HEK293T (cell line): ENCODE data around the gene KIRREL3.

Experiments
- ARNT ChIP-seq: fragments of 450-650 bp; IDR thresholded peaks from 2 replicates; pipeline ENCODE4 v1.6.1; 2017; ENCODE audit warnings: mild to moderate bottlenecking
- BHLHE40 ChIP-seq: fragments of 450-650 bp; IDR thresholded peaks from 2 replicates; pipeline ENCODE4 v1.6.1; 2016; ENCODE audit warnings: mild to moderate bottlenecking, moderate library complexity, borderline replicate concordance
- FOXA1 ChIP-seq: fragments of 450-650 bp; IDR thresholded peaks from 2 replicates; pipeline ENCODE4 v1.6.1; 2016; ENCODE audit warnings: mild to moderate bottlenecking
- FOXM1 ChIP-seq: fragments of 450-650 bp; IDR thresholded peaks from 2 replicates; pipeline ENCODE4 v1.6.1; 2017; ENCODE audit warnings: mild to moderate bottlenecking, borderline replicate concordance
- SP1 ChIP-seq: fragments of 450-650 bp; IDR thresholded peaks from 2 replicates; pipeline ENCODE4 v1.6.1; 2017
- SUZ12 ChIP-seq: fragments of 450-650 bp; IDR thresholded peaks from 2 replicates; pipeline ENCODE4 v1.6.1; 2016; ENCODE audit warnings: mild to moderate bottlenecking
- ZNF384 ChIP-seq: fragments of 450-650 bp; IDR thresholded peaks from 2 replicates; pipeline ENCODE4 v1.6.1; 2016

DNA sequence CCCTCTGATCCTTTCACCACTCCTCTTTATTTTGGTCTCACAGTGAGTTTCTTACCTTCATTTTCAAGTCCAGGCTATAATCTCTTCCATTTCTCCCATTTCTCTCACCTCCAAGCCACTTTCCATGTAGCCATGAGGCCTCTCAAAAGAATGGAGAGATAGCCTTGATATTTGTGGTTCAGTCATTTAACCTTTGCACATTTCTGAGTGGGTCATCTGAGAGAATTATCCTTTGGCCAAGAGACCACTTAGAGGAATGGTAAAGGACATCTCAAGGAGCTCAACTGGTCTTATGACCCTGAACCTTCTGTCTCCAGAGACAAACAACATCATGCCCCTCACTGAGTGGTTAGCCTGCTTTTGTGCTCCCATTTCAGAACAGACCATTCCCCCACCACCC is 121.1 kb downstream of the KIRREL3 start:
- no peak for TF ChIP-seq ZNF384
- TF ChIP-seq ARNT = no peak
- TF ChIP-seq BHLHE40 = no peak
- TF ChIP-seq SP1 = no peak
- TF ChIP-seq FOXA1 = no peak
- TF ChIP-seq SUZ12 = no peak
- TF ChIP-seq FOXM1 = no peak
